Mesendoderm (in vitro differentiated cells): ENCODE data around the gene CMTM5.
A peak's percentile ranks its signal among the peaks of the same experiment; 100 is the strongest.

Experiments
- DNase-seq: peaks from one replicate; pipeline ENCODE4 v3.0.0; 2013
- H2AK5ac ChIP-seq: 2 replicates; pipeline ENCODE4 v1.6.1; 2013; ENCODE audit warnings: low read length, inconsistent platforms
- H2BK120ac ChIP-seq: 2 replicates; pipeline ENCODE4 v1.6.1; 2013; ENCODE audit warnings: low read depth, mild to moderate bottlenecking, low read length, moderate library complexity, mixed read lengths
- H2BK15ac ChIP-seq: replicated peaks from 2 replicates; pipeline ENCODE4 v1.6.1; 2013; ENCODE audit warnings: low read depth, mild to moderate bottlenecking, moderate library complexity
- H2BK5ac ChIP-seq: 2 replicates; pipeline ENCODE4 v1.6.1; 2013; ENCODE audit warnings: low read length, inconsistent platforms
- H3K18ac ChIP-seq: 2 replicates; pipeline ENCODE4 v1.6.1; 2013; ENCODE audit warnings: mild to moderate bottlenecking, low read length, mixed read lengths
- H3K23ac ChIP-seq: one replicate; pipeline ENCODE4 v1.6.1; 2013; ENCODE audit warnings: low read length
- H3K27ac ChIP-seq: 2 replicates; pipeline ENCODE4 v1.5.1; 2013; ENCODE audit warnings: low read depth, mild to moderate bottlenecking, inconsistent platforms, low read length, moderate library complexity
- H3K27me3 ChIP-seq: 2 replicates; pipeline ENCODE4 v1.6.1; 2013; ENCODE audit warnings: low read length, control low read depth, mild to moderate bottlenecking, inconsistent platforms; ENCODE audit not compliant: insufficient read depth, poor library complexity
- H3K36me3 ChIP-seq: 2 replicates; pipeline ENCODE4 v1.6.1; 2013; ENCODE audit warnings: low read length, inconsistent platforms; ENCODE audit not compliant: control insufficient read depth, insufficient read depth
- H3K4ac ChIP-seq: one replicate; pipeline ENCODE4 v1.6.1; 2013; ENCODE audit warnings: low read depth, mild to moderate bottlenecking, low read length, moderate library complexity
- H3K4me1 ChIP-seq: 2 replicates; pipeline ENCODE4 v1.6.1; 2013; ENCODE audit warnings: low read depth, low read length, inconsistent platforms; ENCODE audit not compliant: control insufficient read depth
- H3K4me2 ChIP-seq: 2 replicates; pipeline ENCODE4 v1.6.1; 2013; ENCODE audit warnings: low read length
- H3K4me3 ChIP-seq: 2 replicates; pipeline ENCODE4 v1.5.1; 2013; ENCODE audit warnings: mild to moderate bottlenecking, low read length
- H3K56ac ChIP-seq: one replicate; pipeline ENCODE4 v1.6.1; 2013; ENCODE audit warnings: low read length
- H3K79me1 ChIP-seq: 2 replicates; pipeline ENCODE4 v1.6.1; 2013; ENCODE audit warnings: low read length, inconsistent platforms
- H3K79me2 ChIP-seq: 2 replicates; pipeline ENCODE4 v1.6.1; 2013; ENCODE audit warnings: mild to moderate bottlenecking, low read length; ENCODE audit not compliant: control insufficient read depth, insufficient read depth
- H3K9ac ChIP-seq: 2 replicates; pipeline ENCODE4 v1.6.1; 2013; ENCODE audit warnings: low read length, inconsistent platforms
- H4K5ac ChIP-seq: one replicate; pipeline ENCODE4 v1.6.1; 2013; ENCODE audit warnings: low read length
- H4K8ac ChIP-seq: one replicate; pipeline ENCODE4 v1.6.1; 2013; ENCODE audit warnings: low read depth, mild to moderate bottlenecking, control low read depth, low read length, moderate library complexity
- WGBS: extraction: QIAGEN DNeasy Blood & Tissue Kit; methylation state at CpG from one replicate; pipeline ENCODE4 v1.1.7; 2013; ENCODE audit warnings: low lambda C conversion rate, missing lambda C conversion rate; ENCODE audit not compliant: insufficient coverage; ENCODE audit errors: extremely low coverage; 5-methylcytosine and 5-hydroxymethylcytosine counted together

CMTM5 gene

DNA sequence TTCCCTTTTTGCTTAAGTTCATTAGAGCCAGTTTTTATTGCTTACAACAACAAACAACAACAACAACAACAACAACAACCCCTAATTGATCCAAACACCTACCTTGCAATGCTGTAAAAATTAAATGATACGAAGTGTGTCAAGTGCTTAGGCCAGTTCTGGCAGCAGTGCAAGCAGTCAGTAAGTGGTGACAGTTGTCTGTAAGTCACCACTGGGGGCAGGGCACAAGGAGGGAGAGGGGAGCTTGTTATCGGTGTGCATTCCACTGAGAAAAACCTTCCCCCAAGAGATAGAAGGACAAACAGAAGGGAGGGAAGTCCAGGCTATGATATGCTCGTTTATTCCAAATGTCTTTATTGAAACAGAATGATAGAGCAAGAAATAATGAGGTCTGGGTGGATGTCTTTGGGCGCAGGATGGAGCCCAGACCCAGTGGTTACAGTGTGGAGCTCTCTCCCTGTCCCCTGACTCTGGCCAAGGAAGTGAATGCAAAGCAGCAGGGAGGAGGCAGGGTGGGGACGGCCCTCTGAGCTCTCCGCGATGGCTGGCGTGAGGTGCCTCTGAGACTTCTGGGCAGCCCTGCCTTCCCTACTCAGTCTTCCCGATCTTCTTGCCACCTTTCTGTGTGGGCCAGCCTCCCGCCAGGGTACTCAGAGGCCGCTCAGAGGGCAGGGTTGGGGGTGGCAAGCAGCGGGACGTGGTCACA lies 30.7 kb upstream of the CMTM5 start:
- H3K36me3 ChIP-seq: no peaks in the 10 kb centered on the region
- H3K4ac ChIP-seq: no peak overlapping the region
- H2AK5ac ChIP-seq: no peak overlapping the region
- H3K79me2 ChIP-seq: no peaks in the 10 kb centered on the region
- H3K27me3 ChIP-seq: no peaks in the 10 kb centered on the region
- no peaks in the 10 kb centered on the region for H3K79me1 ChIP-seq
- H2BK15ac ChIP-seq: no peak overlapping the region
- no peak overlapping the region for H2BK5ac ChIP-seq
- H3K4me1 ChIP-seq: no peaks in the 10 kb centered on the region
- H3K4me3 ChIP-seq: no peak overlapping the region
- no peak overlapping the region for H4K8ac ChIP-seq
- no CpG with 5 or more reads among the region's 13 CpGs for whole genome bisulfite sequencing
- no peak overlapping the region for H3K4me2 ChIP-seq
- peak; percentile 70 for DNase-seq
- H3K56ac ChIP-seq: peak overlapping the region; percentile 17
- H2BK120ac ChIP-seq: no peak overlapping the region
- H3K23ac ChIP-seq: no peak overlapping the region
- H3K9ac ChIP-seq: no peak overlapping the region
- no peak overlapping the region for H4K5ac ChIP-seq
- H3K27ac ChIP-seq: no peak overlapping the region
- H3K18ac ChIP-seq: no peak overlapping the region

DNA sequence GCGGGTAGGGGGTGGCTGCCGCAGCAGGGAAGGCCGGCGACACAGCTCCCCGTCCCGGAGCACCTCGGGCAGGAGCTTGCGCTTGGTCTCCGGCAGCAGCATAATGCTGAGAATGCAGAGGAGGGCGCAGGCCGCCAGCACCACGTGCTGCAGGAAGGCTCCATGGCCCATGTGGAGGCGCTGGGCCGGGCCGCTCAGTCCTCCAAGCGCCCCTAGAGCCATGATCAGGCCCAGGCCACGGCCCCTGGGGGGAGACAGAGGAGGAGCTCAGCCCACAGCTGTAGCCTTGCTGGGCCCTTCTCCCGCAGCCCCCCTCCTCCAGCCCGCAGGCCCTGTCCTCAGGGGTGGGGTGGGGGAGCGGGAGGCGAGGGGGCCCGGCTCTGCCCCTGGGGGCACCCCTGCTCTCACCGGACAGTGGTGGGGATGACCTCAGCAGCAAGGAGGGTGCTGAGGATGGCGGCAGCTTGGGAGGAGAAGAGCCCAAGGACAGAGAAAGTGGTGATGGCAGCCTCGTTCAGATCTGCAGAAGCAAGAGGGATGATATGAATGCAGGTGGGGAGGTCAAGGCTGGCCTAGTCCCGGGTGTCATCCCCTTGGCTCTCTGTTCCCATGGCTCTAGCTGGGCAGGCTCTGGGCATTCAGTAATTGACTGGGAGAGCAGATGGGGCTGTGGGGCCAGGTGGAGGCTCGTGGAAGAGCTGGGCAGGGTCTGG lies 30.0 kb upstream of the CMTM5 start:
- no CpG with 5 or more reads among the region's 27 CpGs for WGBS
- no peak overlapping the region for H3K27ac ChIP-seq
- peak overlapping the region; percentile 17 for H3K56ac ChIP-seq
- H2BK5ac ChIP-seq: no peak overlapping the region
- H4K8ac ChIP-seq: no peak overlapping the region
- H3K36me3 ChIP-seq: no peaks in the 10 kb centered on the region
- H3K79me1 ChIP-seq: no peaks in the 10 kb centered on the region
- H2BK15ac ChIP-seq: no peak overlapping the region
- no peak overlapping the region for H3K4me3 ChIP-seq
- H2BK120ac ChIP-seq: no peak overlapping the region
- no peak overlapping the region for H3K18ac ChIP-seq
- no peaks in the 10 kb centered on the region for H3K27me3 ChIP-seq
- H4K5ac ChIP-seq: no peak overlapping the region
- H3K4me1 ChIP-seq: no peaks in the 10 kb centered on the region
- no peak overlapping the region for H2AK5ac ChIP-seq
- H3K4me2 ChIP-seq: no peak overlapping the region
- DNase-seq: no peak
- no peak overlapping the region for H3K4ac ChIP-seq
- no peaks in the 10 kb centered on the region for H3K79me2 ChIP-seq
- no peak overlapping the region for H3K9ac ChIP-seq
- no peak overlapping the region for H3K23ac ChIP-seq

DNA sequence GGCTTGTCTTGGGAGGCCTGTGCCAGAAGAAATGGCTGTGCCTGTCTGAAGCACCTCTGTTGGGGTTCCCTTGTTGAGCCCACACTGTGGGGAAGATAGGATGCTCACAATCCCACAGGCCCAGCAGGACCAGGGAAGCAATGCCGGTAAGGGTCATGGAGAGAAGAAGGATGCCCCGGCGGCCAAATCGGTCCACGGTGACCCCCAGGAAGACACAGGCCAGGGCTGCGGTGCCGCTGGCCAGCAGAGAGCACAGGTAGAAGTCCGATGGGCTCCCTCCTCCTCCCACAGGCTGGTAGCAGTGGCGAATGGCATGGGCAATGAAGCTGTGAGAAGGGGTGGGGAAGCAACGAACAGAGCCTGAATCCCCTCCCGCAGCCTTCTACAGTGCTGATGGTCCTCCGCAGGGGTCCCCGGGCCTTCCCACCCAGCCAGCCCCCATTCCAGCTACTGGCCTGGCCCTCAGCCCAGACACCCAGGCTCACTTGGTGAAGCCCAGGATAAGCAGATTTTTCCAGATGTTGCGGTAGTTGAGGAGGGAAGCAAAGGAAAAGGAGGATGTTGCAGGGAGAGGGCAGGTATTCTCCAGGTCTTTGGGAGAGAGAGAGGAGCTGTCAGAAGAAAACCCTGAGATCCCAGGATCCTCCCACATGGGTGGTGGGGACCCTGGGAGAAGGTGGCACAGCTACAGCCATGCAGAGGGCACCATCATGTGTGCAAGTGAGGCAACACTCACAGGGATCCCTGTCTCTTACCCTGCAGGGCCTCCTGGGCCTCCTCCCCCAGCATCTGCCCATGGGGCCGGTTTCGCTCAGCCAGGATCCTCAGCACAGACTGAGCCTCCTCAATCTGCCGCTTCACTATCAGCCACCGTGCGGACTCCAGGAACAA lies 29.2 kb upstream of the CMTM5 start:
- Histone ChIP-seq H3K56ac (no peak overlapping the region), H3K4me2 (no peak overlapping the region), H3K79me1 (no peaks in the 10 kb centered on the region), H2BK120ac (no peak overlapping the region), H3K4me1 (no peaks in the 10 kb centered on the region), H3K18ac (no peak overlapping the region), H4K8ac (no peak overlapping the region), H3K36me3 (no peaks in the 10 kb centered on the region), H3K79me2 (no peaks in the 10 kb centered on the region), H3K27me3 (no peaks in the 10 kb centered on the region), H2BK15ac (no peak overlapping the region), H3K4ac (no peak overlapping the region), H3K23ac (no peak overlapping the region), H2AK5ac (no peak overlapping the region), H3K27ac (no peak overlapping the region), H3K9ac (no peak overlapping the region), H2BK5ac (no peak overlapping the region), H4K5ac (no peak overlapping the region), H3K4me3 (no peak overlapping the region)
- WGBS: no CpG with 5 or more reads among the region's 19 CpGs
- no peak for DNase-seq

DNA sequence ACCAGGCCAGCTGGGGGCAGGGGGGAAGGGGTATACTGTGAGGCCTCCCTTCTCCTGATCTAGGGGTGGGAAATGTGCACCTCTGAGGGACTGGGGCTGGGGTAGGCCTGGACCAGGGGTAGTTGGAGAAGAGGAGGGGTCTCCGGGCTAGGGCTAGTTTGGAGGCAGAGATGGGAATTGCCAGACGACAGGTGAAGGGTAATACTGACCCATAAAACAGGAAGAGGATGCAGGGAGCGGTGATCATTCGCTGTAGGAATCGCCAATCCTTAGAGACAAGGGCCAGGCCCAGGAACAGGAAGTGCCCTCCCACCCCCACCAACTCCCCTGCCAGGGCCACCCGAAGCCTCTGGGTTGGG lies 28.6 kb upstream of the CMTM5 start:
- no peak overlapping the region for H4K5ac ChIP-seq
- no peak overlapping the region for H3K56ac ChIP-seq
- no peak overlapping the region for H2BK5ac ChIP-seq
- H3K18ac ChIP-seq: no peak overlapping the region
- no peaks in the 10 kb centered on the region for H3K79me1 ChIP-seq
- no peak overlapping the region for H2BK120ac ChIP-seq
- no peaks in the 10 kb centered on the region for H3K79me2 ChIP-seq
- H3K4me1 ChIP-seq: peaks cover 2% of the 10 kb centered on the region
- H3K36me3 ChIP-seq: no peaks in the 10 kb centered on the region
- H2AK5ac ChIP-seq: no peak overlapping the region
- H3K4ac ChIP-seq: no peak overlapping the region
- H3K4me3 ChIP-seq: no peak overlapping the region
- no peak overlapping the region for H2BK15ac ChIP-seq
- no peak overlapping the region for H3K9ac ChIP-seq
- no peak overlapping the region for H3K4me2 ChIP-seq
- DNase-seq: peak; percentile 29
- no peaks in the 10 kb centered on the region for H3K27me3 ChIP-seq
- H4K8ac ChIP-seq: no peak overlapping the region
- no peak overlapping the region for H3K27ac ChIP-seq
- WGBS: no CpG with 5 or more reads among the region's 6 CpGs
- H3K23ac ChIP-seq: no peak overlapping the region

DNA sequence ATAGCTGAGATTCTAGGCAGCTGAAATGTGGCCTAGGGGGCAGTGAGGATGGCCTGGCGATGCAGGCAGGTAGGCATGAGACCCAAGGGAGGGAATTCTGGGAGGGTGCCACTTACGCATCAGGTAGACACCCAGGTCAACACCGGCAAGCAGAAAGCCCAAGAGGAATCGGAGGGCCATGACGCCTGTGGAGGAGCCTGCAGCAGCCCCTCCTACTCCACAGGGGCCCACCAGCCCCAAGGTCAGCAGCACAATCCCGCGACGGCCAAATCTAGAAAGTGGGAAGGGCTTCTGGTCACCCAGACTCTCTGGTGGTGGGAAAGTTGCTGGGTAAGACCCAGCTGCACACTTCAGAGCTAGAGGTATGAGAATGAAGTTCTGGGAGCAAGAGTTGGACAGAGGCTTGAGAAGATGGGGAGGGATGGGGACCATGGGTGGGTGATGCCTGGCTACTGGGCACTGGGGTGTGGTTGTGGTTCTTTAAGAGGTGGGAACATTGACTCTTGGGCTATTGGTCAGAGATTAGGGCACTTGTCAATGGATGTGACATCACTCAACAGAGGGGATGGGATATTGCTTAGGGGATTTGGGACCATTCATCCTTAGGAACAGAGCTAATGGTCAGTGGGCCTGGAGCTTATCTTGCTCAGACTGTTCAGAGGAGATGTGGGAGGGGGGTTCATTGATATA lies 27.5 kb upstream of the CMTM5 start:
- H3K36me3 ChIP-seq: no peaks in the 10 kb centered on the region
- peaks cover 2% of the 10 kb centered on the region for H3K4me1 ChIP-seq

More for the DNA sequence above, 27.5 kb upstream of the CMTM5 start:
- Histone ChIP-seq H2BK120ac (no peak overlapping the region), H2AK5ac (no peak overlapping the region), H3K27me3 (no peaks in the 10 kb centered on the region), H3K23ac (no peak overlapping the region), H3K79me1 (no peaks in the 10 kb centered on the region), H3K56ac (no peak overlapping the region), H4K8ac (no peak overlapping the region), H3K27ac (no peak overlapping the region), H3K4me2 (no peak overlapping the region), H2BK15ac (no peak overlapping the region), H3K4ac (no peak overlapping the region), H3K9ac (no peak overlapping the region), H2BK5ac (no peak overlapping the region), H3K79me2 (no peaks in the 10 kb centered on the region), H3K4me3 (no peak overlapping the region), H3K18ac (no peak overlapping the region), H4K5ac (no peak overlapping the region)
- no peak for DNase-seq
- WGBS: no CpG with 5 or more reads among the region's 8 CpGs
